Activated gamma-delta T cell treated with Interleukin-2 at 50 U/mL for 16 hours (primary cell): Measurements from ENCODE around the gene SOCS1.

Source experiments
- DNase-seq: peaks from one replicate; pipeline ENCODE4 v3.0.0-alpha.2; 2020

The SOCS1 gene

DNA sequence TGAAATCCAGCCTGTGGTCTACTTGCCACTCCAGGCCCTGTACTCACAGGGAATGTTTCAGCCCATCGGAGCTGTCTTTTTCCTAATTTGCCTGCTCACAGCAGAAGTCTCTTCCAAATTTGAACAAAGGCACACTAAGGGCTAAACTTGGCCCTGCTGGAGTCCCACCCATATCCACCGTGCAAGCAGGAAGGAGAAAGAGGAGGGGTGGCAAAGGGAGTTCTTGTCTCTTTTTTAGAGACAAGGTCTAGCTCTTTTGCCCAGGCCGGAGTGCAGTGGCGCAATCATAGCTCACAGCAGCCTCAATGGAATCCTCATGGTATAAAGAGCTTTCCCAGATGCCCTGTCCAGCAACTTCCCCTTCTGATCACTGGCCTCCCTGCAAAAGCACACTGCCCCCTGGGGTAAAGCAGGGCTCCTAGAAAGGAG is 27.8 kb upstream of the SOCS1 start:
- DNase-seq: no peak

DNA sequence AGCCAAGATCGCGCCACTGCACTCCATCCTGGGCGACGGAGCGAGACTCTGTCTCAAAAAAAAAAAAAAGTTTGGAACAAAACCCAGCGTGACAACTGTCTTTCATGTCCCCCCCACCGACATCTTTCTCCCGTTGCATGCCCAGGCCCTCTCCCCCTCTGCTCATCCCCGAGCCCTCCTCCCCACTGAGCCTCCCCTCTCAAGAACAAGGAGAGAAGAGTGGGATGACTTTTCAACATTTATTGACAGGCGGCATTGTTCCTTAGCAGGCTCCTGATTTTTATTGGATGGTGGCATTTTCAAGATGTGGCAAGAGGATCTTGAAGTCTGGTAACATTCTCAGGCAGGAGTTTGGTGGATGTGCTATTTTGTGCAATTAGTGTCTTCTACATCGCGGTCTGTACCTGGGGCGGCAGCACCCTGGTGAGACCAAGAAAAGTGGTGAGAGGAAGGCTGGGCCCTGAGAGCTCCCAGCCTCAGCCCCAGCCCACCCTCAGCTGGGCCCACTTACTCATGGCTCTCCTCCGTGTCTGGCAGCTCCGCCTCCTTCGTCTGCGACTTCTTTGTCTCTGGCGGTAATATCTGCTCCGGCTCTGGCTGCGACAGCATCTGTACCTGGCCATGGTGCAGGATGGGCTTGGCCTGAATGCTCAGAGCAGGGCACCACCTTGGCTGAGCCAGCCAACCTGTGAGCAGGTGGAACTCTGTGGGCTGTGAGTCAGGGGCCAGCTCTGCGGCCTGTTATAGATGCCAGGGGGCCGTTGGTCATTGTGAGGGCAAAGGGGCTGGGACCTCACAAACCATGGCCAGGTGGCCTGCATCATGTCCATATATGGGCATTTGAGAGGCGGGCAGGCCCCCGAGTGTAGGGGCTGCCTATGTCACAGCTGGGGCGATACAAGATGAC is 24.9 kb upstream of the SOCS1 start, which contains the start of gene PRM1:
TSS of gene PRM1 (minus strand) at position 715 of the 907 bp plus-strand sequence. CDS start at position 623, 92 bp downstream.
- no peak for DNase-seq

DNA sequence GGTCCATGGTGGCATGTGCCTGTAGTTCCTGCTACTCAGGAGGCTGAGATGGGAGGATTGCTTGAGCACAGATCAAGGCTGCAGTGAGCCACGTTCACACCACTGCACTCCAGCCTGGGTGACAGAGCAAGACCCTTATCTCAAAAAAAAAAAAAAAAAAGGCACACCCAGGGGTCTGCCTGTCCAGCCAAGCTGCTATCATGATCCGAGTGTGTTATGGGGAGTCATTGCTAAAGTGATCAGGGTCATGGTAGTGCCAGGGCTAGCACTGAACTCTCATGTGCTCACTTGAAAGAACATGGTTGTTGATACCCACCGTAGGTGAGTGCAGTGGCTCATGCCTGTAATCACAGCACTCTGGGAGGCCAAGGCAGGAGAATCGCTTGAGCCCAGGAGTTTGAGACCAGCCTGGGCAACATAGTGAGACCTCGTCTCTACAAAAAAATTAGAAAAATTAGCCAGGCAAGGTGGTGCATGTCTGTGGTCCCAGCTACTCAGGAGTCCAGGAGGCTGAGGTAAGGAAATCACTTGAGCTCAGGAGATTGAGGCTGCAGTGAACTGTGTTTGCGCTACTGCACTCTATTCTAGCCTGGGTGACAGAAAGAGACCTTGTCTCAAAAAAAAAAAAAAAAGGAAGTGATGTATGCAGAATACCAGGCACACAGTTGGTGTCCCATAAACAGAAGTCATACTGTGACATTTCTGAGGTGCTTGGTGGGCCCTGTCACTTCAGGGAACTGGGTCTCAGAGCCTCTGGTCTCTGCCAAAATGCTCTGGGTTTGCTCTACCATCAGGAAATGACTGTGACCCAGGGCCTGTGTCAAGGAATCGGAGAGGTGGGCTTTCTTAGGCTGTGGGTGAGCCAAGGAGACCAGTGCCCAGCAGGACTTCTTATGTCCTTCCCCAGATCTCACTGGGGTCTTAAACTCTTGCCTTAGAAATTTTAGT is 23.0 kb upstream of the SOCS1 start:
- no peak for DNase-seq

DNA sequence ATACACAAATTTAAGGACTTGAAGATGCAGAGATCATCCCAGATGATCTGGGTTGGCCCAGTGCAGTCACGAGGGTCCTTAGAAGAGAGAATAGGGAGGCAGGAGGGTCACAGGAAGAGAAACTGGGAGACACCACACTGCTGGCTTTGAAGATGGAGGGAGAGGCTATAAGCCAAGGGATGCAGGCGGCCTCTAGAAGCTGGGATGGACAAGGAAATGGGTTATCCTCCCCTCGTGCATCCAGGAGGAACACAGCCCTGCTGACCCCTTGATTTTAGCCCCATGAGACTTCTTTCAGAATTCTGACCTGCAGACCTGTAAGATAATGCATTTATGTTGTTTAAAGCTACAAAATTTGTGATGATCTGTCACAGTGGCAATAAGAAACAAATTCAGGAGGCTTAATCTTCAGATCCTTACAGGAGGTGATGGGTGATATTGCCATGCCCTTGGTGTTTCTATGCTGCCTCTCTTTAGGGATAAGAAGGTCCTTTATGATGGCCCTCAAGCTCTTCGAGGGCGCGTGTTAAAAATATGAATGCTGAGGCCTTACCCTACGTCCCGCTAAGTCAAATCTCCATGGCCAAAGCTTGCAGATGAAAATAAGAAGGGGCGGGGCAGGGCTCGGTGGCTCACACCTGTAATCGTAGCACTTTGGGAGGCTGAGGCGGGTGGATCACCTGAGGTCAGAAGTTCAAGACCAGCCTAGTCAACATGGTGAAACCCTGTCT is 21.8 kb upstream of the SOCS1 start:
- DNase-seq: no peak

DNA sequence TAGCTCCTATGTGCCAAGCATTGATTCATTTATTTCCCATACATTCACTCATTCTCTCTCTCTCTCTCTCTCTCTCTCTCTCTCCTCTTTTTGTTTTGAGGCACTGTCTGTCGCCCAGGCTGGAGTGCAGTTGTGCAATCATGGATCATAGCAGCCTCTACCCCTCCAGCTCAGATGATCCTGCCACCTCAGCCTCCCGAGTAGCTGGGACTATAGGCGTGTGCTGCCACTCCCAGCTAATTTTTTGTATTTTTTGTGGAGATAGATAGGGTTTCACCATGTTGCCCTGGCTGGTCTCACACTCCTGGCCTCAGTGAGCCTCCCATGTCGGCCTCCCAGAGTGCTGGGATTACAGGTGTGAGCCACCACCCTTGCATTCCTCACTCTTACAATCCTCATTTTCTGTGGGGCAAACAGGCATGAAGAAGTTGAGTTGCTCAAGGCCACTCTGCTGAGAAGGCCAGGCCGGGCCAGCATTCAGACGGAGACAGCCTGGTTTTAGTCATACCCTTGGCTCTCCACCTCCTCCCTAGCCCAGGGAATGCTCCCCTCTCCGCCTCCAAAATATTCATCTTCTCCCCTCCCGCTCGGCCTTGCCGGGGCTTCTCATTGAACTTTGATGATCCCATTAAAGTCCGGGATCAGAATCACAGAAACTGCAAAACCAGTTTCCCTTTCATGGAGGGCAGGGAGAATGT is 21.0 kb upstream of the SOCS1 start:
- no peak for DNase-seq

DNA sequence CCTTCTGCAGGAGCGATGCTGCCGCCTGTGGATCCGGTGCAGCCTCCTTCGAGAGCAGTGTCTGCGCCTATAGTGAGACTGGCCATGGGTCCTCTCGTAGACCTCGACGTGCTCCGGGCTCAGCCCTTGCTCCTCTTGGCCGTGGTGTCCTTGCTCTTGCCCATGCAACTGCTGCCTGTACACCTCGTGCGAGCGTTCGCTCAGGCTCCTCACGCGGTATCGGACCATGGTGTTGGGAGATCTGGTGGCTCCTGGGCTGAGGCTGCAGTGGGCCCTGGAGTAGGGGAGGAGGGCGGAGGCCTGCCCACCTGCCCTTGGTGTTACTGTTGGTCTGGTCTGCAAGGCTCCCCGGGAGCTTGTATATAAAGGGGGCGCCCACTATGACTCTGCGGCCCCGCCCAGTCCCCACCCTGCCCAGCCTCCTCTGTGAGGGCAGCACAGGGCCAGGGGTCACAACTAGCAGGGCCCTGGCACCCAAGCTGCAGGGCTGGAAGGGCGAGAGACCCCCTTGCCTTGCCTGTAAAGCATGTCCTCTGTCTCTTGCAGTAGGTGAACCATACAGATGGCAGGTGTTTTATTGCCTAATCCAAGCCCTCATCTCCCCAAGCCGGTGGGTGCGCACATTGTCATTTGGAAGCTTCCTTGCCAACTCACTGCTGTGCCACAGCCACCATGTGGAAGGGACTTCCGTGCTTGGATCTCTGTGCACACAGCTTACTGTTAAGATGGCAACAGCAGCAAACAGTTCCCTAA is 20.3 kb upstream of the SOCS1 start, which contains the start of gene PRM2:
TSS of gene PRM2 (minus strand) at position 338 of the 753 bp plus-strand sequence. CDS start at position 228, 110 bp downstream.
- DNase-seq: no peak

DNA sequence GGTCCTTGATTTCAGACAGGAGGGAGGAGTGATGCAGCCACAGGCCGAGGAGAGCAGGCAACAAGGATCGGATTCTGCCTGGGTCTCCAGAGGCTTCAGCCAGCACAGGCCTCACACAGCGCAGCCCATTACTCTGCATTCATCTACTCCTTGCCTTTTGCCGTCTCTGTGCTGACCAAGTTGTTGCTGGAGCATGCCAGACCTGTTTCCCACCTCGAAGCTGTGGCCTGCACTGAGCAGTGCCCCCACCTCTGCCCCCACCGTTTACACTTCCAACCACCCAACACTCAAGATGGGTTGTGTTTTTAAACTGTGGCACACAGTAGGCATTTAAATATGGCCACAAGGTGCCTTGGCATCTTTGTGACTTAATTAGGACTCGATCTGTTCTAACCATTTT is 19.0 kb upstream of the SOCS1 start:
- no peak for DNase-seq

DNA sequence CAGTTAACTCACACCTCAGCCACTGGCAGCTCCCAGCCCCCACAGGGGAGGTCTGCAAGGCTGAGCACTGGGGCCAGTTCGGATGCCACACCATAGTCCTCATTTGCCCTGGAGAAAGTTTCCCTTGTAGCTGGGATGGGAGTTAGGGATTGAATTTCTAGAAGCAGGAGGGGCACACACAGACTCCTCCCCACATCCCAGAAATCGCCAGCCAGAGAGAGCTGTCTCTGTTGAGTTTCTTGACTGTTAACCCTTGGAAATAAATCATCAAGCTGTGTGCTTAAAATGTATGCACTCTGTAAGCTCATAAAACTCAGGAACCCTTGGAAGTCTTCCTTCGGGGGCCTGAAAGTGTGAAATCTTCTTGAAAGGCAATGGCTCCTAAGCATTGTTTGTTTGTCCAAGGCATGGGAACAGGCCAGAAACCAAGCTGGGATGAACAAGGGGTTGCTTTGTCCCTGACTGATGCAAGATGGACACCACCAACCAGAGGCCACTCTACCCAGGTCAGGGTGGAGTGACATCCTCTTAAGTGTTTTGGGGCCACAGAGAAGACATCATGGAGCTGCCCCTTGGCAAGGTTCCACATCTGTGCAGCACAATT is 17.8 kb upstream of the SOCS1 start:
- no peak for DNase-seq

DNA sequence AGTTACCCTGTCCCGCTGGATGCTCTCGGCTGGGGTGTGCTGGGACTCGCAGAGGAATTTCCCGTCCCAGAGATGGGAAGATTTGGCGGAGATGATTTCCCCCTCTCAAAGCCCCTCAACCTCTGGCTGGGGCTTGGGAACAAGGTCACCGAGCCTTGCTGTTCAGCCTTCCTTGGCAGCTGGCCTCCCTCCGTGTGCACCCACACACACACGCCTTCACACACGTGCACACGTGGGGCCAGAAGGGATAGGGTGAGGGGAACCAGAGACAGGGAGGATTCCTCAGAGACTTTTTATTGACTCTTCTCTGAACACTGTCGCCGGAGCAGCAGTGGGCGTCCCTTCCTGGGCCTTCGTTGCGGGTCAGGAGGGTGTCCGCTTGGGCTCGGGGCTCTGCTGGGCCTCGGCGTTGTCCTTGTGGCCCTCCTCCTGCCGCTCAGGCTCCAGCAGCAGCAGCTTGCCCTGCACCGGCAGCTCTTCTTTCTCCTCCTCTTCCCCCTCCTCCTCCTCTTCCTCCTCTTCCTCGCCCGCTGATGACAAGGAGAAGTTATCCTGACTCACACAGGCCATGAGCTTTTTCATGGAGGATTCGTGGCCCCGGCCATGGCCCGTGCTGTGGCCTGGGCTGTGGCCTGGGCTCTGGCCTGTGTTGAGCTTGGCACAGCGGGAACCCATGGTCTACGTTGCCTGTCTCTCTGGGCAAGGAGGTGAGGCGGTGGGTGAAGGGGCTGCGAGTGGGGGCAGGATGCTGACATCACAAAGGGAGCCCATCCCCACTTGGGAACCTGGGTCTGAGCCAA is 17.1 kb upstream of the SOCS1 start, which contains the start of gene PRM3:
TSS of gene PRM3 (minus strand) at position 709 of the 800 bp plus-strand sequence. CDS start at position 675, 34 bp downstream.
- no peak for DNase-seq

DNA sequence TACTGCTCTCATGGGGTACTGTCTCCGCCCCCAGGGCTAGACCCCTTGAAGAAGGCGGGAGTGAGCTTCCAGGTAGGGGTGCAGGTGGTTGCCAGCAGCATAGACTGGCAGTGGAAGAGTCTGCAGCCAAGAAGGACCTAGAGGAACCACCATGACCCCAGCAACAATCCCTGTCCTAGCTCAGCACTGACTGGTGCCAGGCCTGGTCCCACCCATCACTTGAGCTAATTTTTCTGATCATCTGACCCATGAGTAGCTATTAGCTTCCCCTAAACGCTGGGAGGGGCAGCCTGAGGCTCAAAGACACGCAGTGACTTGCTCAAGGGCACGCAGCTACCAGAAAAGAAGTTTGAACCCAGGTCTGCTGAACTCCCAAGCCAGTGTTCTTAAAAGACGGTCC is 16.5 kb upstream of the SOCS1 start:
- no peak for DNase-seq

DNA sequence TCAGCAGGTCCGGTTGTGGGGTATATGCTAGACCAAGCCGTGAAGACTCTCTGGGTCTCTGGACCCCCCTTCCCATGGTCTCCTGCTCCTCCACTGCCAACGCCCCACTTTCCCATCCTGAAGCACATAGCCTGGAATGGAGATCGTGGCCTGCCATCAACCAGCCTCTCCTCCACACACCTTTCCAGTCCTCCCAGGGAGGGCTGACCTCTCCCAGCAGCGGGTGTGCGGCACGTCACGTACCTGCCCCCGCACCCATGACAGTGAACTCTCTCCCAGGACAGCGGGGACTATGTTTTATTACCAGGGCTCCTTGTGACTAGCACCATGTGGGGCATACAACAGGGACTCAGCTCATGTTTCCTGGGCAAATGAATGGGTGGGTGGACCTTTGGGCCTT is 15.6 kb upstream of the SOCS1 start:
- DNase-seq: no peak

DNA sequence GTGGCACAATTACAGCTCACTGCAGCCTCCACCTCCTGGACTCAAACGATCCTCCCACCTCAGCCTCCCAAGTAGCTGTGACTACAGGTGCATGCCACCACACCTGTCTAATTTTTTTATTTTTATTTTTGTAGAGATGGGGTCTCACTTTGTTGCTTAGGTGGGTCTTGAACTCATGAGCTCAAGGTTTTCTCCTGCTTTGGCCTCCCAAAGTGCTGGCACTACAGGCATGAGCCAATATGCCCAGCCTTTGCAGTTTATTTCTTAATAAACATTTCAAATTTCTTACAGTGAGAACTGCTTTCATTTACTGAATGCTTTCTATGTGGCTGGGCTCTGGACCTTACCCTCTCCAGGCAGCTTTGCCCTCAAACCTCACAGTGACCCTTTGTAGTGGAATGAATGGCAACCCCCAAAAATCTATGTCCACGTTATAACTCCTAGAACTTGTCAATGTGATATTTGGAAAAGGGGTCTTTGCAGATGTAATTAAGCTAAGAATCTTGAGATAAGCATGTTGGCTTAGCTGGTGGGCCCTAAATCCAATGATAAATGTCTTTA is 14.7 kb upstream of the SOCS1 start:
- DNase-seq: no peak

DNA sequence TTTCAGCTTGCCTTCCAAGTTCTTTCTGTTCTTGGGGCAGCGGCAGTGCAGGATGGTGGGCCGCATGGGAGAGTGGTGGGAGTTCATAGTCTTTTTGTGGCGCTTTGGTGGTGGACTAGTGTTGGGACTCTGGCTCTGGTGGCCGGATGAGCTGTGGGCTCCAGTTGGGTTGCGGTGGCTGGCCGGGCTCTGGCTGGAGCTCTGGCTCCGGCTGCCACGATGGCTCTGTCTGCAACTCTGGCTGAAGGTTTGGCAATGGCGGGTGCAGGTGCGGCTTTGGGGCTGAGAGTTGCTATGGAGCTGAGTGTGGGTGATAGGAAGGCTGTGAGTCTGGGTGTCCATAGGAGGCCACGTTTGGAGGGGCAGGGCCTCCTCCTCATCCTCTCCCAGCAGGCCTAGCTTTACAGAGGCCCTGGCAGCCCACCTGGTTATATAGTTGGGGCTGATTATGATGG is 12.9 kb upstream of the SOCS1 start, which contains the start of gene TNP2:
TSS of gene TNP2 (minus strand) at position 405 of the 455 bp plus-strand sequence. CDS start at position 342, 63 bp downstream.
- DNase-seq: no peak

DNA sequence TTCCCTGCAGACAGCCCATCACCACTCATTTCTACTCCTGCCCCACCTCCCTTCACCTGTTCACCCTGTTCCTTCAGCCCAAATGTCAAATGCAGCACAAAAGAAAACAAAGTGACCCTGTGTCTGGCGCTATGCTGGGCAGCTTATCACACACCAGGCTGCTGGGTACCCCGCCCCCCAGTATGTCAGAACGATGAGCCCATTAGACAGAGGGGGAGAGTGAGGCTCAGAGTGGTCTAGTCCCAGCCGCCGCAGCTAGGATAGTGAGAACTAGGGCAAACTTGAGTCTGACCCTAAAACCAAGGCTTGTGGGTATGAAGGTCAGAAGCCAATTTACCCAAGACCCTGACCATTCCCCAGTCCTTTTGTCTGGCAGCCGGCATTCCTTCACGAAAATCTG is 9.1 kb upstream of the SOCS1 start:
- no peak for DNase-seq

DNA sequence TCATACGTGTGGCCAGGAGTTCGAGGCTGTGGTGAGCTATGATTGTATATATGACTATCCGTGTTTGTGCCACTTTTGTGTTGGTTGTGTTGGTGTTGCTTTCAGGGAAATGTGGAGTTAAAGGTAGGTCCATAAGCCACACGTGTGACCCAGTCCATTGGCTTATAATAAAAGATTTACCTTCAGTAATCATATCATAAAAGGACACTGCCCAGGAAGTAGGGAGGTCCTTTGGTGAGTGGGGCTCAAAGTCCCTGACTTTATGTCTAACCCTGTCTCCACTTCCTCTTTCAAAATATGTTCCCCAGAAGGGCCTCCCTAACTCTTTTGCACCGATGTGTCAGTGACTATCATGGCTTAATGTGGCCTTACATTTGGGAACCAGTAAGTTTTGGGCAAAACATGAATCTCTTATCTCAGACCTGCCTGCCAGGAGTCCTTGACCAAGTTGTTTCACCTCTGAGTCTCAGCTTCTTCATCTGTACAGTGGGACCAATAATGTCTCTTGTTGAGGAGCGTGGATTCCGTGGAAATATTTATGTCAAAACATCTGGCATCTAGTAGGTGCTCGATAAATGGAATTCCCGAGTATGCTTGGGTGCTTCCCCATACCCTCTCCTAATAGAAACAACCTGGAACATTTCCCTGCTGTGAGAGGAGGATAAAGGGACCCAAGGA is 8.3 kb upstream of the SOCS1 start:
- DNase-seq: no peak

DNA sequence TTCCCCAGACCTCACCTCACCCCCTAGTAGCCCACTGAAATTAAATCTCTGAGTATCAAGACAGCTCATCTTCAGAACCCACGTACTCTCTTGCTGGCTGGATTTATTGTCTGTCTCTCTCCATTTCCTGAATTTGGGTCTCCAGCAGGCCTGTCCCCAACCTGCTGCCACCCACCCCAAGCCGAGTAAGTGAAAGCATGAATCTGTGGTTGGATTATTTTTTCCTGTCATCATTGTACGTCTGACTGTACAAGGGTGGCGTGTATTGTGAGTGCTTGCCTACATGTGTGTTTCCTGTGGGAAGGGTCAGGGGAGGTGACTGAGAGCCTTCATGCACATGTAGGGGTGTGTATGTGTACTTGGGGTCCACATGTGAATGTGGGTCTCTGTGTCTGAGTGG is 7.7 kb upstream of the SOCS1 start:
- peak; percentile 19 for DNase-seq

DNA sequence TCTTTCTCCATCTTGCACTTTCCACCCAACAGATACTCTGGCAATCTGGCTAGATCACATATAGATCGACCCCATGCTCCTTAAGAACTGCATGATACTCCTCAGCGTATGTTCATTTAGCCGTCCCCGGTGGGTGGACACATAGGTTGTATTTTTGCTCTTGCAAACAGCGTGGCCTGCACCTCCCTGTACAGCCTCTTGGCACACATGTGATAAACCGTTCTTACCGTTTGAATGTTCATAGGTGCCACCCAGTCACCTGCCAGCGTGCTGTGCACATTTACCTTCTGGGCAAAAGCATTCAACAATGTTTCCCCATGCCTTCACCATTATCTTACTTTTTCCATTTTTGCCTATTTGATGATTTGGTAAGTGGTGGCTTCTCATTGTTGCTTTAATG is 6.9 kb upstream of the SOCS1 start:
- DNase-seq: no peak

DNA sequence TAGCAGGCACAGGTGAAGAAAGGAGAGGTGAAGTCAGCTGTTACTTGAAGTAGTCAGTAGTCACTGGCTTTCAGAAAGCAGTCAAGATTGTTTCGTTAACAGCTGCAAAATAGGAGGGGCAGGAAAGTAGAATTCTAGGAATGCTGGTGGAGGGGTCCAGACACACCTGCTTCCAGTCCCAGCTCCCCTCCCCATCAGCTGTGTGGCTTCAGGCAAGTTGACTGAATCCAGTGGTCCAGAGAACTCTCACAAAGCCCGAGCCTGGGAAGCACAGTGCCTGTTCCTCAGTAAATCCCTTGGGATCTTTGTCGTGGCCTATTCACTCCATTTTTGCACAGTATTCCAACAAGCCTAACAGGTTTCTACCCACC is 4.6 kb upstream of the SOCS1 start:
- DNase-seq: no peak
